RWPE2 (cell line): ENCODE measurements around the gene CDK18.

Experiments
- ATAC-seq: fragments of 200-7000 bp; cut with Tn5 transposase; 3 replicates; pipeline ENCODE4 v1.9.1; 2021; ENCODE audit warnings: low read depth
- DNase-seq: peaks from one replicate; pipeline ENCODE4 v3.0.0-alpha.2; 2020; ENCODE audit warnings: low spot score
- H3K27ac ChIP-seq: fragments of 450-650 bp; 2 replicates; pipeline ENCODE4 v1.5.1; 2017; ENCODE audit warnings: mild to moderate bottlenecking; ENCODE audit not compliant: poor library complexity, severe bottlenecking
- H3K27me3 ChIP-seq: fragments of 250-450 bp; sonication (Bioruptor Pico); 2 replicates; pipeline ENCODE4 v1.5.1; 2021; ENCODE audit warnings: mild to moderate bottlenecking, moderate library complexity; ENCODE audit not compliant: insufficient read depth, poor library complexity, severe bottlenecking
- H3K36me3 ChIP-seq: fragments of 250-450 bp; sonication (Bioruptor Pico); 2 replicates; pipeline ENCODE4 v1.5.1; 2020; ENCODE audit warnings: low read depth, mild to moderate bottlenecking, moderate library complexity
- H3K4me1 ChIP-seq: fragments of 250-450 bp; sonication (Bioruptor Pico); 2 replicates; pipeline ENCODE4 v1.5.1; 2021; ENCODE audit warnings: mild to moderate bottlenecking, moderate library complexity; ENCODE audit not compliant: insufficient read depth, poor library complexity, severe bottlenecking
- H3K4me3 ChIP-seq: fragments of 250-450 bp; sonication (Bioruptor Pico); 2 replicates; pipeline ENCODE4 v1.5.1; 2021; ENCODE audit warnings: mild to moderate bottlenecking, moderate library complexity; ENCODE audit not compliant: severe bottlenecking
- H3K9me3 ChIP-seq: fragments of 250-450 bp; sonication (Bioruptor Pico); 2 replicates; pipeline ENCODE4 v1.5.1; 2021; ENCODE audit warnings: mild to moderate bottlenecking, moderate library complexity; ENCODE audit not compliant: severe bottlenecking
- TF ChIP-seq, protein P1 (sequence below): fragments of 450-650 bp; IDR thresholded peaks from one replicate; pipeline ENCODE4 v1.5.1; 2017; ENCODE audit warnings: mild to moderate bottlenecking, moderate library complexity; ENCODE audit not compliant: poor library complexity, severe bottlenecking

The CDK18 gene

DNA sequence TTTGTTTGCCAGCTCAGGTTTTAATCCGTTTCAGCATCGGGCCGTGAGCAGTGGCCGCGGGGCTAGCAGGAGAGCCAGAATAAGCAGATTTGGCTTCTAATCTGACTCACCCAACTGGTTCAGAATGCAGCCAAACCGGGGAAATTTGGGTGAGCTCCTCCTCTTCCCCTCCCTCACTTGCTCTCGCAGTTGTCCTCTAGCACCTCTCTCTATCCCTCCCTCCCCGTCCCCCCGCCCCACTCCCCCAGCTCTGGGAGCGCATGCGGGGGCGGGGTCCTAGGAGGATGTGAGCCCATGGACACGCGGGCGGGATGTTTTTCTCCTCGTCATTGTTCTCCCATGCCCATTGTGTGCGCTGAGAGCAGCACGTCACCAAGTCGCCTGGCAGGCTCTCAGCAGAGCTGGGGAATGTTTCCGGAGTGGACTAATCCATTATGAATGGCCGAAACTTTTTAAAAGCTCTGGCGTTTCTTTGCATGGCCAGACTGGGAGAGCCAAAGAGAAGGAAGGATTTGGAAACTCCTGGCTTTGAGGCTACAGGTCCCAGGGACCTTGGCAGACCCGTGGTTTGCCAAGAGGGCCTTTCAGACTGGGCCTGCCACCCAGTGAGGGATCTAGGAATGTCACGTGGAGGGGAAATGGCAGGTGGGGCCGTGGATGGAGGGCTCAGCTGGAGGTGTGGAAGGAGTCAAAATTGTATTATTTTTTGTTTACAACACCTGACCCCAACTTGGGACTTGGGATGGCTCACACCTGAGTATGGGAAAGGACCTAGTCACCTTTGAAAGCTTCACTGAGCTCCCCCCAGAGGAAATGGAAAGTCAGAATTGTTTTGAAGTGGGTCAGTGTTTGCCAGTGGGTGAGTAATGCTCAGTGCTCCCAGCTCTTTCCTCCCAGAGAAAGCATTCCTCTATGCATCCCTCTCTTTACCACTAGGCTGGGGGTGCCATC is 39.2 kb downstream of the CDK18 start:
- no peak for DNase-seq
- H3K9me3 ChIP-seq, result no peaks in the 10 kb centered on the region
- H3K4me1 ChIP-seq, result peaks cover 11% of the 10 kb centered on the region
- H3K27me3 ChIP-seq, result no peaks in the 10 kb centered on the region
- TF ChIP-seq, protein P1, sequence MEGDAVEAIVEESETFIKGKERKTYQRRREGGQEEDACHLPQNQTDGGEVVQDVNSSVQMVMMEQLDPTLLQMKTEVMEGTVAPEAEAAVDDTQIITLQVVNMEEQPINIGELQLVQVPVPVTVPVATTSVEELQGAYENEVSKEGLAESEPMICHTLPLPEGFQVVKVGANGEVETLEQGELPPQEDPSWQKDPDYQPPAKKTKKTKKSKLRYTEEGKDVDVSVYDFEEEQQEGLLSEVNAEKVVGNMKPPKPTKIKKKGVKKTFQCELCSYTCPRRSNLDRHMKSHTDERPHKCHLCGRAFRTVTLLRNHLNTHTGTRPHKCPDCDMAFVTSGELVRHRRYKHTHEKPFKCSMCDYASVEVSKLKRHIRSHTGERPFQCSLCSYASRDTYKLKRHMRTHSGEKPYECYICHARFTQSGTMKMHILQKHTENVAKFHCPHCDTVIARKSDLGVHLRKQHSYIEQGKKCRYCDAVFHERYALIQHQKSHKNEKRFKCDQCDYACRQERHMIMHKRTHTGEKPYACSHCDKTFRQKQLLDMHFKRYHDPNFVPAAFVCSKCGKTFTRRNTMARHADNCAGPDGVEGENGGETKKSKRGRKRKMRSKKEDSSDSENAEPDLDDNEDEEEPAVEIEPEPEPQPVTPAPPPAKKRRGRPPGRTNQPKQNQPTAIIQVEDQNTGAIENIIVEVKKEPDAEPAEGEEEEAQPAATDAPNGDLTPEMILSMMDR, result no peak
- peak overlapping the region; percentile 58 for H3K27ac ChIP-seq
- H3K4me3 ChIP-seq, result no peak overlapping the region
- H3K36me3 ChIP-seq, result no peaks in the 10 kb centered on the region
- ATAC-seq, result peak; percentile 77

DNA sequence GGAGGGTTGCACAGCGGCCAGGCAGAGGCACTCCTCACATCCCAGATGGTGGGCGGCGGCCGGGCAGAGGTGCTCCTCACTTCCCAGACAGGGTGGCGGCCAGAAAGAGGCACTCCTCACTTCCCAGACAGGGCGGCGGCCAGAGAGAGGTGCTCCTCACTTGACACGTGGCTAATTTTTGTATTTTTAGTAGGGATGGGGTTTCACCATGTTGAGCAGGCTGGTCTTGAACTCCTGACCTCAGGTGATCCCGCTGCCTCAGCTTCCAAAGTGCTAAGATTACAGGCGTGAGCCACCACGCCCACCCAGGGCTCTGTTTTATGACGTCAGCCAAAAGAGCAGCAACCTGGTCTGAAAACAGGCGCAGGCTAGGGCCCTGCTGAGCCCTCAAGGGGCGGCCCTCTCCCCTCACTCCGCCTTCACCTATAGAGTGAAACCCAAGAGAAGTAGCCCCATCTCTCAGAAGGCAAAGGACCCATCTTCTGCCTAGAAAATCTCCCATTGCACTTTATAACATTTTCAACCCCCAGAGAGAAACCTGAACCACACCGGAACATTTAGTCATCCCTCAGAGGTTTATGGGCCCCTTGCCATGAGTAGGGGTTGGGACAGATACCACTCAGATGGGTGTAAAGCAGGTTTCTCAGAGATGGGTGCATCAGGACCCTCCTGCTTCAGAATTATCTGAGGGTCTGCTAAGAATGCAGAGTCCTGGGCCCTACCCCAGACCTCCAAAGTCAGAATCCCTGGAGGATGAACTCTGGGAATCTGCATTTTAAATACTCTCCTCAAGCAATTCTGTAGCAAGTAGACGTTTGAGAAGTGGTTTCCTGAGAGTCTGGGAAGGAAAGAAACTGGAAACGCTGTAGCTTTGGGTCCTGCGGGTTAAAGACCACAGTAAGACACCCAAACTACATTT is 40.8 kb downstream of the CDK18 start:
- TF ChIP-seq, protein P1, result no peak

DNA sequence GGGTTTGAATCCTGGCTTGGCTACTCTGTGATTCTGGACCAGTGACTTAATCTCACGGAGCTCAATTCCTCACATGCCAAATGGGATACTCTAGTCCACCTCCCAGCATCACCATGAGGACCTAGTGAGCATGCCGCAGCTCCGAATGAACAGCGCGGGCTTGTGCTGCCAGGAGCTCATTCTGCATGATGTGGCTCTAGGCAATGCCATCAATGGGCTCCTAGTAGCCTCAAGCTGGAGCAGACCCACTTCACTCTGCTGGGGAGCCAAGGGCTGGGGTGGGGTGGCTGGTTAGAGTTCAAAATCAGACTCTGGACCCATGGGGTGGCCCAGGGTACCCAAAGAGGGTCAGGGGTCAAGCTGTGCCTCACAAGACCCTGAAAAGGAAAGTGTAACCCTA is 41.5 kb downstream of the CDK18 start:
- Histone ChIP-seq H3K36me3 (no peaks in the 10 kb centered on the region), H3K27me3 (no peaks in the 10 kb centered on the region), H3K4me1 (peaks cover 11% of the 10 kb centered on the region), H3K27ac (no peak overlapping the region), H3K9me3 (no peaks in the 10 kb centered on the region), H3K4me3 (no peak overlapping the region)
- DNase-seq, result no peak
- TF ChIP-seq, protein P1, result no peak
- no peak for ATAC-seq

More for the DNA sequence above, 40.8 kb downstream of the CDK18 start:
- no peaks in the 10 kb centered on the region for H3K36me3 ChIP-seq
- H3K27me3 ChIP-seq, result no peaks in the 10 kb centered on the region
- H3K9me3 ChIP-seq, result no peaks in the 10 kb centered on the region
- no peak overlapping the region for H3K27ac ChIP-seq
- no peak for ATAC-seq
- DNase-seq, result no peak
- peaks cover 11% of the 10 kb centered on the region for H3K4me1 ChIP-seq
- no peak overlapping the region for H3K4me3 ChIP-seq

DNA sequence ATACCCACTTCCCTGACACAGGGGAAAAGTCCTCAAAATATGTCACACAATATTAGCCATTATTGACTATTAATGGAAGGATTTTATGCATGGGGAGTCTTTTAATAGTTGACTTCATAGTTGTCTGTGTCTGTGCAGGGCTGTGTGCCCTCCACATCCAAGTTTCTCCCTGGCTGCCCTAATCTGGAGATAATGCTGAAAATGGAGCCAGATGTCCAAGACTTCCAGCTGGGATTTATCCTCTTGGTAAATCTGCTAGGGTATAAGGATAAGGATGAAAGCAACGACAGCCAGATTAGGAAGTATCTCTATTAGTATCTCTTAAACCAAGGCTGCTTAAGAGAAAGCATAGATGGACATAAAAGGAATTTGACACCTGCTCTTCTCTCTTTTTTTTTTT is 42.1 kb downstream of the CDK18 start:
- ATAC-seq, result no peak

More for the DNA sequence above, 42.1 kb downstream of the CDK18 start:
- H3K9me3 ChIP-seq, result no peaks in the 10 kb centered on the region
- no peaks in the 10 kb centered on the region for H3K27me3 ChIP-seq
- TF ChIP-seq, protein P1, result no peak
- H3K4me3 ChIP-seq, result no peak overlapping the region
- H3K27ac ChIP-seq, result no peak overlapping the region
- H3K4me1 ChIP-seq, result peaks cover 11% of the 10 kb centered on the region
- H3K36me3 ChIP-seq, result no peaks in the 10 kb centered on the region
- DNase-seq, result no peak
